ENCODE data around the gene NFIX. TPM values are rescaled to one million over a fixed set of nuclear protein-coding genes. Genes with fewer than 3 reads are reported as not detected.

Gene NFIX
- total and polyA plus RNA-seq, 2 experiments from 2014 or later, result not detected

- no peaks in the 10 kb centered on the region for H3K36me3 ChIP-seq
- no peaks in the 10 kb centered on the region for H3K9me3 ChIP-seq (ENCODE audit: low read depth)
- no peak overlapping the region for H3K27ac ChIP-seq
- DNase-seq (ENCODE audit: low read depth in 1 of 2, low spot score in 1 of 2), result peak in 1 of 2 donors; percentile 98
- no peak for TF ChIP-seq CTCF (IDR thresholded peaks at IDR 0.05; ENCODE audit: low read depth, low read length)
- H3K4me3 ChIP-seq, result no peak overlapping the region
- peaks cover 33% of the 10 kb centered on the region for H3K4me1 ChIP-seq (ENCODE audit: low read depth)
- H3K27me3 ChIP-seq, result peaks cover 96% of the 10 kb centered on the region
These were observed 60.2 kb downstream of the NFIX start for GRCh38 chr19:13055213-13056051.

GRCh38 chr19:13056052-13056660 lies 60.9 kb downstream of the NFIX start:
- H3K27me3 ChIP-seq, result peaks cover 96% of the 10 kb centered on the region
- no peak overlapping the region for H3K27ac ChIP-seq
- TF ChIP-seq CTCF (IDR thresholded peaks at IDR 0.05; ENCODE audit: low read depth, low read length), result no peak
- peak in 1 of 2 donors; percentile 86 for DNase-seq (ENCODE audit: low read depth in 1 of 2, low spot score in 1 of 2)
- no peak overlapping the region for H3K4me3 ChIP-seq
- H3K9me3 ChIP-seq (ENCODE audit: low read depth), result no peaks in the 10 kb centered on the region
- H3K4me1 ChIP-seq (ENCODE audit: low read depth), result peaks cover 31% of the 10 kb centered on the region
- no peaks in the 10 kb centered on the region for H3K36me3 ChIP-seq

GRCh38 chr19:13057147-13057572 lies 61.9 kb downstream of the NFIX start:
- no peak for DNase-seq (ENCODE audit: low read depth in 1 of 2, low spot score in 1 of 2)
- Histone ChIP-seq H3K4me1 (ENCODE audit: low read depth) (peaks cover 26% of the 10 kb centered on the region), H3K4me3 (no peak overlapping the region), H3K27me3 (peaks cover 100% of the 10 kb centered on the region), H3K9me3 (ENCODE audit: low read depth) (no peaks in the 10 kb centered on the region), H3K36me3 (no peaks in the 10 kb centered on the region), H3K27ac (no peak overlapping the region)
- TF ChIP-seq CTCF (IDR thresholded peaks at IDR 0.05; ENCODE audit: low read depth, low read length), result no peak

GRCh38 chr19:13057744-13058143 lies 62.5 kb downstream of the NFIX start:
- TF ChIP-seq CTCF (IDR thresholded peaks at IDR 0.05; ENCODE audit: low read depth, low read length), result no peak
- H3K27ac ChIP-seq, result no peak overlapping the region
- H3K4me3 ChIP-seq, result no peak overlapping the region
- peaks cover 26% of the 10 kb centered on the region for H3K4me1 ChIP-seq (ENCODE audit: low read depth)
- H3K9me3 ChIP-seq (ENCODE audit: low read depth), result no peaks in the 10 kb centered on the region
- DNase-seq (ENCODE audit: low read depth in 1 of 2, low spot score in 1 of 2), result peak in 1 of 2 donors; percentile 62
- H3K27me3 ChIP-seq, result peaks cover 100% of the 10 kb centered on the region
- H3K36me3 ChIP-seq, result no peaks in the 10 kb centered on the region

- Histone ChIP-seq H3K4me1 (ENCODE audit: low read depth) (peaks cover 27% of the 10 kb centered on the region), H3K27me3 (peaks cover 100% of the 10 kb centered on the region), H3K27ac (no peak overlapping the region), H3K9me3 (ENCODE audit: low read depth) (no peaks in the 10 kb centered on the region), H3K4me3 (no peak overlapping the region), H3K36me3 (no peaks in the 10 kb centered on the region)
- peak; percentile 14 for TF ChIP-seq CTCF (IDR thresholded peaks at IDR 0.05; ENCODE audit: low read depth, low read length)
- DNase-seq (ENCODE audit: low read depth in 1 of 2, low spot score in 1 of 2), result no peak
These were observed 63.8 kb downstream of the NFIX start for GRCh38 chr19:13058951-13059660.

All from cardiac muscle cell (in vitro differentiated cells and primary cell).